AG10803 (cell line): ENCODE measurements around the gene STN1.
"Not testable (repeated sequence)": the region's sequence is repeated elsewhere in the genome, so short reads cannot be mapped to it uniquely, and the experiment has no call there.

Source experiments
- DNase-seq: peaks from one replicate; pipeline ENCODE4 v3.0.0; 2010; ENCODE audit warnings: low read depth
- H3K4me3 ChIP-seq: 2 replicates; pipeline ENCODE4 v1.5.1; 2011; ENCODE audit warnings: mild to moderate bottlenecking, low read length, control low read depth
- TF ChIP-seq, protein P1 (sequence below): conservative IDR thresholded peaks from 2 replicates; pipeline ENCODE4 v1.5.1; 2011; ENCODE audit warnings: mild to moderate bottlenecking, low read length, control low read depth, inconsistent platforms

The STN1 gene

GRCh38 chr10:103845972-103846371 lies 72.0 kb downstream of the STN1 start:
- DNase-seq, result no peak
- no peak overlapping the region for H3K4me3 ChIP-seq
- TF ChIP-seq, protein P1, sequence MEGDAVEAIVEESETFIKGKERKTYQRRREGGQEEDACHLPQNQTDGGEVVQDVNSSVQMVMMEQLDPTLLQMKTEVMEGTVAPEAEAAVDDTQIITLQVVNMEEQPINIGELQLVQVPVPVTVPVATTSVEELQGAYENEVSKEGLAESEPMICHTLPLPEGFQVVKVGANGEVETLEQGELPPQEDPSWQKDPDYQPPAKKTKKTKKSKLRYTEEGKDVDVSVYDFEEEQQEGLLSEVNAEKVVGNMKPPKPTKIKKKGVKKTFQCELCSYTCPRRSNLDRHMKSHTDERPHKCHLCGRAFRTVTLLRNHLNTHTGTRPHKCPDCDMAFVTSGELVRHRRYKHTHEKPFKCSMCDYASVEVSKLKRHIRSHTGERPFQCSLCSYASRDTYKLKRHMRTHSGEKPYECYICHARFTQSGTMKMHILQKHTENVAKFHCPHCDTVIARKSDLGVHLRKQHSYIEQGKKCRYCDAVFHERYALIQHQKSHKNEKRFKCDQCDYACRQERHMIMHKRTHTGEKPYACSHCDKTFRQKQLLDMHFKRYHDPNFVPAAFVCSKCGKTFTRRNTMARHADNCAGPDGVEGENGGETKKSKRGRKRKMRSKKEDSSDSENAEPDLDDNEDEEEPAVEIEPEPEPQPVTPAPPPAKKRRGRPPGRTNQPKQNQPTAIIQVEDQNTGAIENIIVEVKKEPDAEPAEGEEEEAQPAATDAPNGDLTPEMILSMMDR, result no peak

- DNase-seq, H3K4me3 ChIP-seq: not testable (repeated sequence)
Measured at GRCh38 chr10:103845346-103845745, 72.6 kb downstream of the STN1 start.

GRCh38 chr10:103843854-103844570 lies 74.0 kb downstream of the STN1 start:
- peak; percentile 89 for DNase-seq
- TF ChIP-seq, protein P1, result no peak
- H3K4me3 ChIP-seq, result no peak overlapping the region

GRCh38 chr10:103843045-103843444 lies 74.9 kb downstream of the STN1 start:
- DNase-seq, result no peak
- TF ChIP-seq, protein P1, result no peak

GRCh38 chr10:103842605-103843004 lies 75.4 kb downstream of the STN1 start:
- H3K4me3 ChIP-seq, result no peak overlapping the region
- no peak for DNase-seq
- TF ChIP-seq, protein P1, result no peak

More at GRCh38 chr10:103843045-103843444, 74.9 kb downstream of the STN1 start:
- H3K4me3 ChIP-seq, result no peak overlapping the region

GRCh38 chr10:103841519-103841918 lies 76.5 kb downstream of the STN1 start:
- no peak for DNase-seq
- TF ChIP-seq, protein P1, result no peak

DNA sequence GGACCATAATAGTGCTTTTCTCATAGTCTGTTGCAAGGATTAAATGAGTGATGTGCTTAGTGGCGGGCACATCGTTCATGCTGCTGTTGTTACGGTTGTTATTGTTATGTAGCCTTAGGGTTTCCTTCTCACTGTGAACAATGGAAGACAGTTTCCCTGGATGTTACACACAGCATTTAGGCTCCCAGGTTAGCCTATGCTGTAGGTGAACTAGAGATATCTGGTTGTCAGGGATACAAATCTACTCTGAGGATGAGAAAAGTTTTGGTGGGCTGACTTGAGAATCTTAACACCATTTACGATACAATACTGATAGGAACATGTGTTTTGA lies 77.3 kb downstream of the STN1 start:
- DNase-seq, result no peak
- H3K4me3 ChIP-seq, result no peak overlapping the region
- TF ChIP-seq, protein P1, result no peak

More at GRCh38 chr10:103841519-103841918, 76.5 kb downstream of the STN1 start:
- no peak overlapping the region for H3K4me3 ChIP-seq
